Karpas-422 (cell line): Measurements from ENCODE around the gene FHOD3. TPM values are rescaled to one million over a fixed set of nuclear protein-coding genes. Genes with fewer than 3 reads are reported as not detected.

Experiments used
- DNase-seq: peaks from one replicate; pipeline ENCODE4 v3.0.0-alpha.2; 2015
- H2AFZ ChIP-seq: fragments of 200-600 bp; sonication (generic); 2 replicates; pipeline ENCODE4 v1.6.1; 2014; ENCODE audit warnings: antibody characterized with exemption, low read length, mixed read lengths
- H3K27ac ChIP-seq: fragments of 200-600 bp; sonication (generic); 2 replicates; pipeline ENCODE4 v1.5.1; 2014; ENCODE audit warnings: mild to moderate bottlenecking, low read length, moderate library complexity
- H3K27me3 ChIP-seq: fragments of 200-600 bp; sonication (generic); 2 replicates; pipeline ENCODE4 v1.6.1; 2014; ENCODE audit warnings: low read length, mixed read lengths
- H3K36me3 ChIP-seq: fragments of 200-600 bp; sonication (generic); 2 replicates; pipeline ENCODE4 v1.6.1; 2014; ENCODE audit warnings: low read length, mixed read lengths; ENCODE audit not compliant: insufficient read depth
- H3K4me1 ChIP-seq: fragments of 200-600 bp; sonication (generic); 2 replicates; pipeline ENCODE4 v1.6.1; 2014; ENCODE audit warnings: mild to moderate bottlenecking, low read length, mixed read lengths
- H3K4me2 ChIP-seq: fragments of 200-600 bp; sonication (generic); 2 replicates; pipeline ENCODE4 v1.6.1; 2014; ENCODE audit warnings: low read length, low read depth, mild to moderate bottlenecking; ENCODE audit not compliant: poor library complexity, severe bottlenecking
- H3K4me3 ChIP-seq: fragments of 200-600 bp; sonication (generic); 2 replicates; pipeline ENCODE4 v1.5.1; 2014; ENCODE audit warnings: mild to moderate bottlenecking, antibody characterized with exemption, low read length, mixed read lengths
- H3K79me2 ChIP-seq: fragments of 200-600 bp; sonication (generic); 2 replicates; pipeline ENCODE4 v1.6.1; 2014; ENCODE audit warnings: mild to moderate bottlenecking, low read length, mixed read lengths
- H3K9ac ChIP-seq: fragments of 200-600 bp; sonication (generic); 2 replicates; pipeline ENCODE4 v1.6.0; 2014; ENCODE audit warnings: low read length
- H3K9me2 ChIP-seq: fragments of 200-600 bp; sonication (generic), shearing (Covaris generic); replicated peaks from 2 replicates; pipeline ENCODE4 v1.6.0; 2014; ENCODE audit warnings: mild to moderate bottlenecking, low read length, moderate library complexity; ENCODE audit not compliant: insufficient read depth
- H3K9me3 ChIP-seq: fragments of 300-700, 200-600 bp; sonication (generic); 2 replicates; pipeline ENCODE4 v1.6.1; 2014; ENCODE audit warnings: low read length, mixed read lengths
- H4K20me1 ChIP-seq: fragments of 200-600 bp; sonication (generic); 2 replicates; pipeline ENCODE4 v1.6.1; 2014; ENCODE audit warnings: mild to moderate bottlenecking, antibody characterized with exemption, low read length, low read depth; ENCODE audit not compliant: insufficient read depth
- total RNA-seq: library from RNA; depleted of rRNA; stranded (reverse); fragments of >200 nt; shearing (Covaris generic); gene quantifications from 2 replicates; pipeline ENCODE4 v1.2.3, GENCODE V29; 2014; ENCODE audit warnings: low replicate concordance

The FHOD3 gene
- total RNA-seq, 1 experiment from 2014 or later = 26.6 TPM

DNA sequence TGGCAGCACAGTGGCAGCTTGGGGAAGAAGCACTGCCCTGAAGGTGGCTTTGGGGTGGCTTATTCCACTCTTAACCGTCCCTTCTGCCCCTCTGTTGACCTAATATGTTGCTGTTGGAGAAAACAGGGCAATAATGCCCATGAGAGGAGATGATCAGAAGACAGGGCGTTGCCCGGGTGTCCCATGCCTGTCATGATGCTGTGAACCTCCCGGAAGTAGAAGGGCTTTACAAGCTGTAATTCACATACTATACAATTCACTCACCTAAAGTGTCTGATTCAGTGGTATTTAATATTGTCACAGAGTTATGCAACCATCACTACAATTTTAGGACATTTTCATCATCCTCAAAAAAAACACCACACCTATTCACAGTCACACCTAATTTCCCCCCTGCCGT, 112.3 kb downstream of the FHOD3 start:
- H3K4me3 ChIP-seq = no peak overlapping the region
- no peaks in the 10 kb centered on the region for H3K9me3 ChIP-seq
- no peak overlapping the region for H3K27ac ChIP-seq
- no peak overlapping the region for H3K4me2 ChIP-seq
- peaks cover 4% of the 10 kb centered on the region; the same call in 1 of the 2 replicates for H3K4me1 ChIP-seq
- H3K9me2 ChIP-seq = no peaks in the 10 kb centered on the region
- no peaks in the 10 kb centered on the region for H3K79me2 ChIP-seq
- H4K20me1 ChIP-seq = no peaks in the 10 kb centered on the region
- no peak overlapping the region for H3K9ac ChIP-seq
- no peaks in the 10 kb centered on the region for H3K36me3 ChIP-seq
- no peak for DNase-seq
- H3K27me3 ChIP-seq = no peaks in the 10 kb centered on the region
- H2AFZ ChIP-seq = no peak overlapping the region

GRCh38 chr18:36410346-36410745, 112.8 kb downstream of the FHOD3 start:
- no peak overlapping the region for H3K9ac ChIP-seq
- H3K79me2 ChIP-seq = no peaks in the 10 kb centered on the region
- DNase-seq = no peak
- no peak overlapping the region for H3K4me3 ChIP-seq
- H3K9me3 ChIP-seq = no peaks in the 10 kb centered on the region
- no peaks in the 10 kb centered on the region for H3K27me3 ChIP-seq
- H4K20me1 ChIP-seq = no peaks in the 10 kb centered on the region
- H3K27ac ChIP-seq = no peak overlapping the region
- no peak overlapping the region for H3K4me2 ChIP-seq
- H3K4me1 ChIP-seq = peaks cover 4% of the 10 kb centered on the region; the same call in 1 of the 2 replicates
- H3K9me2 ChIP-seq = no peaks in the 10 kb centered on the region
- no peak overlapping the region for H2AFZ ChIP-seq
- no peaks in the 10 kb centered on the region for H3K36me3 ChIP-seq

DNA sequence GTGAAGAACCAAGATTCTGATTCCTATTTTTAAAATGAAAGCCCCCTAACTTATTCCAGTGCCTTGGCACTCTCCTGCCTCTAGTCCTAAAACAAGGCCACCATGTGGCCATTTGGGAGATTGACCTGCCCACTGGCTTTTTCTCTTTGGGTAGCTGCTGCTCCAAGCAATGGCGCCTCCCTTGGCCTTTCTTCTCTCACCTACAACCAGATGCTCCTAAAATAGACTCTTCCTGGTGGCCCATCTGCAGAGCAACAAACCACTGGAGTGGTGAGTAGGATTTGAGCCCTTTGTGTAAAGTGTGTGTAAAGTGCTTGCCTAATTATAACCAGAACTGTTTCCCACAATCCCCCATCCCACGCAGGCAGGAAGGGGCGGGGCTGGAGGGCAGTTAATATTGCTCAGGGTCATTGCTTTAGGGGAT, 114.2 kb downstream of the FHOD3 start:
- DNase-seq = peak; percentile 61
- no peaks in the 10 kb centered on the region for H3K27me3 ChIP-seq
- no peak overlapping the region for H2AFZ ChIP-seq
- H3K79me2 ChIP-seq = no peaks in the 10 kb centered on the region
- no peaks in the 10 kb centered on the region for H3K36me3 ChIP-seq
- no peak overlapping the region for H3K4me2 ChIP-seq
- peaks cover 4% of the 10 kb centered on the region; the same call in 1 of the 2 replicates for H3K4me1 ChIP-seq
- H4K20me1 ChIP-seq = no peaks in the 10 kb centered on the region
- no peaks in the 10 kb centered on the region for H3K9me2 ChIP-seq
- H3K27ac ChIP-seq = no peak overlapping the region
- no peak overlapping the region for H3K9ac ChIP-seq
- no peaks in the 10 kb centered on the region for H3K9me3 ChIP-seq
- H3K4me3 ChIP-seq = no peak overlapping the region

DNA sequence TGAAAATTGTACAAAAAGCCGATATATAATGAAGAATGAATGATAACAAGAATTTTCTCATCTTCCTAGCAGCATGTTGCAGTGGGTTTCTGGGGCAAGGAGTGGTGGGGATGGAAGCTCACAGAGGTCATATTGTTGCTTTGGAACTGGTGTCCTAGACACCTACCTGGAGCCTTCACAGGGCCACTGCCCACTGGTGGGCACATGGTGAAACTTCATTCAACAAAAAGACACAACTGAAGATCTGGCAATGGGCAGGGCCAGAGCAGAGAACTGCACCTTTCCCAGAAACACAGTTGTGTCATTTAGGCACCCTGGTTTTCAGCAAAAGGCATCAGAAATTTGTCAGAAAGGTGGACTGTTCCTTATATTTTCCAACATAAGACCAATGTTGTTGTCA, 115.3 kb downstream of the FHOD3 start:
- no peaks in the 10 kb centered on the region for H4K20me1 ChIP-seq
- DNase-seq = peak; percentile 68

GRCh38 chr18:36415171-36415570, 117.7 kb downstream of the FHOD3 start:
- no peak overlapping the region for H3K9ac ChIP-seq
- no peaks in the 10 kb centered on the region for H3K9me2 ChIP-seq

More for the DNA sequence above, 115.3 kb downstream of the FHOD3 start:
- no peaks in the 10 kb centered on the region for H3K9me2 ChIP-seq
- H2AFZ ChIP-seq = no peak overlapping the region
- no peak overlapping the region for H3K27ac ChIP-seq
- no peak overlapping the region for H3K4me2 ChIP-seq
- no peaks in the 10 kb centered on the region for H3K36me3 ChIP-seq
- no peaks in the 10 kb centered on the region for H3K9me3 ChIP-seq
- no peaks in the 10 kb centered on the region for H3K79me2 ChIP-seq
- H3K4me3 ChIP-seq = no peak overlapping the region
- no peaks in the 10 kb centered on the region for H3K27me3 ChIP-seq
- H3K9ac ChIP-seq = no peak overlapping the region
- peaks cover 4% of the 10 kb centered on the region; the same call in 1 of the 2 replicates for H3K4me1 ChIP-seq

GRCh38 chr18:36415625-36416024, 118.1 kb downstream of the FHOD3 start:
- H4K20me1 ChIP-seq = no peaks in the 10 kb centered on the region
- 0 out of 2 replicates have a peak, but pooled peaks cover 3% of the 10 kb centered on the region for H3K27me3 ChIP-seq
- H3K9me3 ChIP-seq = no peaks in the 10 kb centered on the region
- no peak overlapping the region for H3K4me2 ChIP-seq
- H3K36me3 ChIP-seq = no peaks in the 10 kb centered on the region
- H3K79me2 ChIP-seq = no peaks in the 10 kb centered on the region
- DNase-seq = no peak
- no peak overlapping the region for H3K27ac ChIP-seq
- no peak overlapping the region for H2AFZ ChIP-seq
- H3K9ac ChIP-seq = no peak overlapping the region
- no peaks in the 10 kb centered on the region for H3K9me2 ChIP-seq
- H3K4me3 ChIP-seq = no peak overlapping the region
- H3K4me1 ChIP-seq = peaks cover 7% of the 10 kb centered on the region

More at GRCh38 chr18:36415171-36415570, 117.7 kb downstream of the FHOD3 start:
- Histone ChIP-seq H3K27me3 (0 out of 2 replicates have a peak, but pooled peaks cover 3% of the 10 kb centered on the region), H3K4me3 (no peak overlapping the region), H3K36me3 (no peaks in the 10 kb centered on the region), H3K79me2 (no peaks in the 10 kb centered on the region), H3K4me1 (peaks cover 5% of the 10 kb centered on the region), H2AFZ (no peak overlapping the region), H3K27ac (no peak overlapping the region), H3K9me3 (no peaks in the 10 kb centered on the region), H3K4me2 (no peak overlapping the region), H4K20me1 (no peaks in the 10 kb centered on the region)
- no peak for DNase-seq

DNA sequence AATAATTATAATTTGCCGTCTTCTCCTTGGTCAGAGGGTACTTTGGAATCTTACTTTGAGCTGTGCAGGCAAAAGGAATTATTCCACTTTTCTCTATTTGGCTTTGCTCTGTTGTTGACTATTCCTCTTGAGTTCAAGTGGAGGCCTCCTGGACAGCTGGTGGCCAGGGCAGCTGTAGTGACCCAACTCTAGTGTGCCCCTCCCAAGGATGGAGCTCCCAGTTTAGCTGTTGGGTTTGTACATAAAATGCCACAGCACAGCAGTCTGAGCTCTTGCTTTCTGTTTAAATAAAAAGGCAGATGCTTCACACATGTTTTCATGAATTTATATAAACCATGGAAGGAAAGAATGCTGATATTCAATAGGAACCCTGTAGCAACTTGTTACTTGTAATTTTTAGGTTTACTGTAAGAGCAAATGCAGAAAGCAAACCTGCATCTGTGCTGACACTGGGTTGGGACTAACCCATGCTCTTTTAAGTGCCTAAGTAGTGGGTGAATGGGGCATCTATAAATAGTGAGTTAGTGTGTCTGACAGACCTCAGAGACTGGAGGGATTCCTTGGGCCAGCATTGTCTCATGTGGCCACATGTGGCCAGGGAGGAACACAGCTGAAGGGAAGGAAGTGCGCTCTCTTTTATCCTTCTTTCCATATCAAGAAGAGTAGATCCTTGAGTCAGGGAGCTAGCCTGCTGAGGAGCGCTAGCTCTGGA, 121.8 kb downstream of the FHOD3 start:
- H3K9ac ChIP-seq = no peak overlapping the region
- DNase-seq = no peak
- no peak overlapping the region for H3K4me3 ChIP-seq
- no peaks in the 10 kb centered on the region for H3K79me2 ChIP-seq
- no peak overlapping the region for H3K4me2 ChIP-seq
- H3K9me2 ChIP-seq = no peaks in the 10 kb centered on the region
- H3K36me3 ChIP-seq = no peaks in the 10 kb centered on the region
- H3K27me3 ChIP-seq = 0 out of 2 replicates have a peak, but pooled peaks cover 3% of the 10 kb centered on the region
- H3K9me3 ChIP-seq = no peaks in the 10 kb centered on the region
- H4K20me1 ChIP-seq = no peaks in the 10 kb centered on the region
- no peak overlapping the region for H3K27ac ChIP-seq
- no peak overlapping the region for H2AFZ ChIP-seq
- H3K4me1 ChIP-seq = peaks cover 8% of the 10 kb centered on the region

- no peak overlapping the region for H3K9ac ChIP-seq
- peak; percentile 76 for DNase-seq
- H3K36me3 ChIP-seq = no peaks in the 10 kb centered on the region
- H2AFZ ChIP-seq = no peak overlapping the region
- H3K27me3 ChIP-seq = 0 out of 2 replicates have a peak, but pooled peaks cover 3% of the 10 kb centered on the region
- H4K20me1 ChIP-seq = no peaks in the 10 kb centered on the region
- H3K9me2 ChIP-seq = no peaks in the 10 kb centered on the region
- H3K4me2 ChIP-seq = peak overlapping the region; percentile 12
- H3K4me1 ChIP-seq = peaks cover 8% of the 10 kb centered on the region
- no peak overlapping the region for H3K4me3 ChIP-seq
- no peak overlapping the region for H3K27ac ChIP-seq
- H3K9me3 ChIP-seq = no peaks in the 10 kb centered on the region
- H3K79me2 ChIP-seq = no peaks in the 10 kb centered on the region
Observed at GRCh38 chr18:36419900-36420531, 122.5 kb downstream of the FHOD3 start.
